Measurements from ENCODE around the gene UBFD1. TPM values are rescaled to one million over a fixed set of nuclear protein-coding genes. Genes with fewer than 3 reads are reported as not detected.

The UBFD1 gene, protein sequence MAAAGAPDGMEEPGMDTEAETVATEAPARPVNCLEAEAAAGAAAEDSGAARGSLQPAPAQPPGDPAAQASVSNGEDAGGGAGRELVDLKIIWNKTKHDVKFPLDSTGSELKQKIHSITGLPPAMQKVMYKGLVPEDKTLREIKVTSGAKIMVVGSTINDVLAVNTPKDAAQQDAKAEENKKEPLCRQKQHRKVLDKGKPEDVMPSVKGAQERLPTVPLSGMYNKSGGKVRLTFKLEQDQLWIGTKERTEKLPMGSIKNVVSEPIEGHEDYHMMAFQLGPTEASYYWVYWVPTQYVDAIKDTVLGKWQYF
- 61.1 and 69.9 TPM in 2 replicates for total RNA-seq

DNA sequence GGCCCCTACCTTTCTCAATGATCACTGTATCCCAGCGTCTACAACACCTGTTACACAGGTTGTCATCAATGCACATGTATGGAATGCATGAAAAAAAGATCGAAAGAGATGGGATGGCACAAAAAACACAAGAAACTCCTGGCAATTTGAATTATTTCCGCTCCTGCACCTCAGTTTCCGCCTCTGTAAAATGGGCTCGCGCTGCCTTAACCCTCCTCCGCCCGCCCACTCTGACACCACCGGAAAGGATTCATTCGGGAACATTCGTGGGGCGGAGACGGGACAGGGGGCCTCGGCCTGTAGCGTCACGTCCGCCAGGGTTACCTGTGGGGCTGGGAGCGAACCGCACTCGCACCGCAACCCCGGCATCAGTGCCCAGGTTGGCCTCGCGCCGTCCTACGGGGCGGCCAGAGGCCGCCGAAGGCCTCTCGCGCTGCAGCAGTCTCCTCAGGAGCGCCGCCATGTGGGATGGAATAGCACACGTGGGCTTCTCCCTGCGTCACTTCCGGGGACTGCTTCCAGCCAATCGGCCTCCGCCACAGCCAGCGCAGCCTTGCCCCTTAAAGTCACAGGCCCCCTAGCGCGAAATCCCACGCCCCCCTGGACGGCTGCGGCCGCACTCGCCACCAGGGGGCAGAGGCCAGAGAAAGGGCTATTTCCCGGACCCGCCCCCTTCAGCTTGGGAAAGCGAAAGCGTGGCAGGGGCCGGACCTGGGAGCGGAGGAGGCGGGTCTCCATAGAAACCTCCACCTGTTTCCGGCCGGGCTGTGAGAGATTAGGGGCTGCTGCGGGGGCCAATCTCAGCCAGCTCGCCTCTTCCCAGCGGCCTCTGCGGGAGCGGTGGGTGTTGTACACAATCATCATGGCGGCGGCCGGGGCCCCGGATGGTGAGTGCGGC lies at the start of gene UBFD1, which contains the start of gene EARS2:
Gene UBFD1 (plus strand): TSS at position 847 of the 898 bp plus-strand sequence. CDS start 16 bp downstream, at position 863.
Gene EARS2 (minus strand): TSS at position 470 of the 898 bp plus-strand sequence. CDS start 7 bp downstream, at position 463.

DNA sequence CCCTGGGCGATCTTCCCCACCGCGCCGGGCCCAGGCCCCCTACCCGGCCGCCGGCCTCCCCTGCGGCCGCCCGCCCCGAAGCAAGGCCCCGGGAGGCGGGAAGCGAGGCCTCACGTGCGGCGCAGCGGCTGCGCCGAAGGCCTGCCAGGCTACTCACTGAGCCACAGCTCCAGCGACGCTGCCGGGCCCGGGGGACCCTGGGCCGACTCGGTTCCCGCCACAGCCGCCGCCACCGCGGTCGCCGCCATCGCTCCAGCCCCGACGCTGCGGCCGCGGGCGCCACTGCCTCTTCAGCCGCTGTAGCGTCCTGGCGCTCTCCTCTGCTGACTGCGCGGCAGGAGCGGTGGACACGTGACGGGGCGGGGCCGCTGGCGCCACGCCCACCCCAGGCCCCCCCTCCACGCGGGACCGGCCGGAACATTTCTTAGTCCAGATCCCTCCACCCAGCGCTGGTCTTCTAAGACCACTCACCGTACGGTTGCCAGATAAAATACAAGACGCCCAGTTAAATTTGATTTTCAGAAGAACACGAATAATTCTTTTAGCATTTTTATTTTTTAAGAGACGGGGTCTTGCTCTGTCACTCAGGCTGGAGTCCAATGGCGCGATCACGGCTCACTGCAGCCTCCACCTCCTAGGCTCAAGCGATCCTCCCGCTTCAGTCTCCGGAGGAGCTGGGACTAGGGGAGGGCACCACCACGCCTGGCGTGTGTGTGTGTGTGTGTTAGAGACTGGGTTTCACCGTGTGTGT lies 47.2 kb upstream of the UBFD1 start, which contains the start of gene GGA2:
Gene GGA2 (minus strand): TSS at position 331 of the 751 bp plus-strand sequence. CDS start 83 bp downstream, at position 248.

DNA sequence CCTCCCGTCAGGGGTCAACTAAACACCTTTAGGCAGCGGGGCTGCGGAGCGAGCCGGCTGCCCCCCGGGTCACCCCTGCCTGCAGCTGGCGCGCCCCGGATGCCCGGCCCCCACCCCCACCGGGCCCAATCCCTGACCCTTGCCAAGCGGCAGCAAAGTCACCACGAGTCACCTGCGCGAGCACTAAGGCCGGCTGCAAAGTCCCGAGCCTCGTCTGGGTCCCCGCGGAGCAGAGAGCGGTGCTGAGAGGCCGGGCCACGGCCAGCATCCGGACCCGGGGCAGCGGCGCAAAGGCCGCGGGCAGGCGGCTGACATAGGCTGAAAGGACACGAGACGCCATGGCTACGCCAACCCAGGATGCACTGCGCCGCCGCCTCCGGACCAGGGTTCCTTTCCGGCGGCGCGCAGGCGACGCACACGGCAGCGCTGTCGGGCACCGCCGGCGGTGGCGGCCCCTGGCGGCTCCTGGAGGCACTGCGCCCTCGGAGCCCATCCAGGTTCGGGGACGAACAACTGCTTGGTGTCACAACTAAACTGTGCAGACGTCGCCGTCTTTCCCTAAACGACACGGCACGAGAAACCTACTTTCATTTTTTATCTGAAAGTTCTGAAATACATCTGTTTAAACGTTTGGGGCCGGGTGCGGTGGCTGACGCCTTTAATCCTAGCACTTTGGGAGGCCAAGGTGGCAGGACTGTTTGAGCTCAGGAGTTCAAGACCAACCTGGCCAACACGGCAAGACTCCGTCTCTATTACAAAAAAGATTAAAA lies 38.6 kb downstream of the UBFD1 start, which contains the start of gene NDUFAB1:
Gene NDUFAB1 (minus strand): TSS at position 366 of the 770 bp plus-strand sequence. CDS start 26 bp downstream, at position 340.

Other genes with a start within 250 kb of the UBFD1 start
- 10.2 TPM in 2 replicates for gene COG7, start 104.5 kb upstream of the UBFD1 start, total RNA-seq
- gene GGA2, start 47.2 kb upstream of the UBFD1 start, total RNA-seq: 15.6 and 32.2 TPM in 2 replicates
- gene EARS2, start 377 bp upstream of the UBFD1 start, total RNA-seq: 32.4 and 41.7 TPM in 2 replicates
- 147 and 213 TPM in 2 replicates for gene NDUFAB1, start 38.6 kb downstream of the UBFD1 start, total RNA-seq
- 8.6 and 12.3 TPM in 2 replicates for gene PALB2, start 83.6 kb downstream of the UBFD1 start, total RNA-seq
- 39.8 and 54.5 TPM in 2 replicates for gene DCTN5, start 83.7 kb downstream of the UBFD1 start, total RNA-seq
- gene PLK1, start 121.2 kb downstream of the UBFD1 start, total RNA-seq: 22.1 and 94.8 TPM in 2 replicates
- gene ERN2, start 155.5 kb downstream of the UBFD1 start, total RNA-seq: not detected in 2 replicates
- not detected in 2 replicates for gene CHP2, start 197.3 kb downstream of the UBFD1 start, total RNA-seq

Data from hair follicular keratinocyte (primary cell).